K562 (cell line): ENCODE results near the gene VWDE. TPM values are rescaled to one million over a fixed set of nuclear protein-coding genes. Genes with fewer than 3 reads are reported as not detected.

Experiments used
- GATAD2B ChIP-seq: fragments of 450-650 bp; IDR thresholded peaks from 2 replicates; pipeline ENCODE4 v1.6.1; 2017; ENCODE audit warnings: mild to moderate bottlenecking, borderline replicate concordance
- GTF3C2 ChIP-seq: IDR thresholded peaks from 3 replicates; pipeline ENCODE4 v1.6.1; 2011; ENCODE audit warnings: borderline replicate concordance, mild to moderate bottlenecking, moderate library complexity; ENCODE audit not compliant: insufficient read length; ENCODE audit errors: extremely low read depth
- HNRNPUL1 ChIP-seq: fragments of 200-400 bp; formaldehyde crosslinking; IDR thresholded peaks from 2 replicates; pipeline ENCODE4 v1.6.1; 2017; ENCODE audit warnings: low read length
- MBD2 ChIP-seq: sonication (generic); IDR thresholded peaks from 2 replicates; pipeline ENCODE4 v1.6.1; 2016; ENCODE audit warnings: low read depth, borderline replicate concordance
- NBN ChIP-seq: fragments of 450-650 bp; IDR thresholded peaks from 2 replicates; pipeline ENCODE4 v1.6.1; 2016; ENCODE audit warnings: low read depth, mild to moderate bottlenecking
- NCOA1 ChIP-seq: fragments of 450-650 bp; IDR thresholded peaks from 2 replicates; pipeline ENCODE4 v1.6.1; 2016; ENCODE audit warnings: low read depth
- NCOA4 ChIP-seq: fragments of 450-650 bp; IDR thresholded peaks from 2 replicates; pipeline ENCODE4 v1.6.1; 2018; ENCODE audit warnings: mild to moderate bottlenecking; ENCODE audit not compliant: partially characterized antibody
- POLR3G ChIP-seq: IDR thresholded peaks from 2 replicates; pipeline ENCODE4 v1.6.1; 2011; ENCODE audit not compliant: insufficient read length, insufficient replicate concordance; ENCODE audit errors: extremely low read depth
- PRPF4 ChIP-seq: fragments of 200-400 bp; formaldehyde crosslinking; IDR thresholded peaks from one replicate; pipeline ENCODE4 v1.6.1; 2017; ENCODE audit warnings: low read length, low read depth, mild to moderate bottlenecking; ENCODE audit not compliant: insufficient read depth, poor library complexity, severe bottlenecking
- SIN3B ChIP-seq: fragments of 450-650 bp; IDR thresholded peaks from 2 replicates; pipeline ENCODE4 v1.6.1; 2017; ENCODE audit warnings: low read depth, mild to moderate bottlenecking, moderate library complexity
- SMARCE1 ChIP-seq: fragments of 450-650 bp; IDR thresholded peaks from 2 replicates; pipeline ENCODE4 v1.7.1; 2016; ENCODE audit warnings: mild to moderate bottlenecking
- TAF9B ChIP-seq: fragments of 450-650 bp; IDR thresholded peaks from 2 replicates; pipeline ENCODE4 v1.6.1; 2018; ENCODE audit warnings: mild to moderate bottlenecking; ENCODE audit not compliant: partially characterized antibody
- YY1 ChIP-seq, 3 experiments: IDR thresholded peaks; 2 replicates each; pipeline ENCODE4 v1.6.1; 2011; ENCODE audit warnings: low read length in 2 of 3, mild to moderate bottlenecking in 2 of 3, moderate library complexity in 2 of 3, borderline replicate concordance in 1 of 3, control low read depth in 1 of 3, low read depth in 1 of 3; ENCODE audit not compliant: insufficient read depth in 3 of 3, insufficient replicate concordance in 2 of 3, control insufficient read depth in 1 of 3, insufficient read length in 1 of 3; ENCODE audit errors: extremely low read depth in 1 of 3
- ZBTB11 ChIP-seq, 3 experiments: fragments of 200-800 bp in 1 of 3; fragments of 250-450 bp in 1 of 3; fragments of 450-650 bp in 1 of 3; sonication (Bioruptor Pico) in 1 of 3; sonication (Bioruptor generic) in 1 of 3; formaldehyde crosslinking in 1 of 3; IDR thresholded peaks; 2 replicates each; pipeline versions ENCODE4 v1.6.1 to v1.8.0; 2016 to 2022; ENCODE audit warnings: mild to moderate bottlenecking in 2 of 3, missing genetic modification characterization in 2 of 3, missing compliant biosample characterization in 1 of 3, moderate library complexity in 1 of 3
- ZNF449 ChIP-seq: fragments of 250-450 bp; sonication (Bioruptor Pico); IDR thresholded peaks from 2 replicates; pipeline ENCODE4 v1.8.0; 2022; ENCODE audit warnings: moderate library complexity, mild to moderate bottlenecking, inconsistent platforms
- ZNF512 ChIP-seq: IDR thresholded peaks from 2 replicates; pipeline ENCODE4 v1.6.1; 2016; ENCODE audit warnings: missing genetic modification characterization, missing compliant biosample characterization
- ZNF586 ChIP-seq: fragments of 450-650 bp; formaldehyde crosslinking; conservative IDR thresholded peaks from 2 replicates; pipeline ENCODE4 v1.4.0; 2020; ENCODE audit warnings: mild to moderate bottlenecking, moderate library complexity
- polyA plus RNA-seq, 8 experiments: library from polyadenylated mRNA; depleted of rRNA in 4 of 8; stranded (reverse) in 5 of 8; unstranded in 3 of 8; fragments of >200 nt; fragmentation: Nextera tagmentation in 2 of 8; fragmentation: Illumina TruSeq in 1 of 8; extraction: Ambion mirVana in 2 of 8; extraction: Trizol in 1 of 8; gene quantifications; 2 replicates each; pipeline versions ENCODE4 v1.2.1 to v1.2.3, GENCODE V29; 2011 to 2014; ENCODE audit warnings: inconsistent platforms in 1 of 8, missing spikeins in 1 of 8
- total RNA-seq, 7 experiments: library from RNA; depleted of rRNA in 6 of 7; stranded (reverse); fragments of >200 nt in 6 of 7; fragmentation: Illumina TruSeq in 2 of 7; extraction: Trizol in 2 of 7; gene quantifications; 2 replicates each; pipeline versions ENCODE4 v1.2.1 to v1.2.3, GENCODE V29; 2011 to 2021; ENCODE audit warnings: low replicate concordance in 1 of 7

Gene VWDE
- total and polyA plus RNA-seq, 9 of the 15 experiments (the other 6 are each of a cell fraction or from before 2014, with no cell fraction given), result 40.6 to 162 (median 95.2) TPM

DNA sequence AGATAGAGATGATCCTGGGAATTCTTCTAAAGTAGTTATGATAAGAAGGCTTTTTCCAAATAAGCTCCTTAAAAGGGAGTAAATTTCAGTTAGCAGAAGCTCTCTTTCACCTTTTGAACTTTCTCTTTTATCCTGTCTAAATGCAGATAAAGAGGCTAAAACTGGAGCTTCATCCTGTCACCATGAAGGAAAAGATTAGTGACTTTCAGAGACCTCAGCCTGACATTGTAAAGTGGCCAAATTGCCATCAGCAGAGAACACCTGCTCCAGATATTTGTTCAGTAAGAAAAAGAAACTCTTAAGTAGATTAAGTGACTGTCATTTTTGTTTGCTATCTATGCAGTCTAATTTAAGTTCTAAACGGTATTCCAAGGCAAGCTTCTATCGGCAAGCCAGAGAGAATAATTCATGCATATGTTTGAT lies 18.3 kb downstream of the VWDE start (continued):
- TF ChIP-seq ZBTB11 (CRISPR knock-in tag; IDR thresholded peaks at IDR 0.05) (peak in 1 of 3 experiments; percentile 74; a peak in 2 of 6 replicates), NBN (peak; percentile 95), GTF3C2 (no peak), SIN3B (no peak), ZNF586 (CRISPR knock-in tag) (no peak), TAF9B (peak; percentile 31), MBD2 (peak; percentile 82), NCOA4 (no peak), SMARCE1 (peak; percentile 93), YY1 (IDR thresholded peaks at IDR 0.05; ENCODE audit: borderline replicate concordance in 1 of 3, control insufficient read depth in 1 of 3, extremely low read depth in 1 of 3, insufficient read depth in 3 of 3, insufficient read length in 1 of 3, insufficient replicate concordance in 2 of 3, low read depth in 1 of 3, low read length in 2 of 3) (no peak), ZNF512 (no peak), ZNF449 (CRISPR knock-in tag) (no peak; the same call in 1 of the 2 replicates), NCOA1 (peak; percentile 92), PRPF4 (no peak), POLR3G (no peak), HNRNPUL1 (no peak), GATAD2B (peak; percentile 80)
